Right atrium auricular region (tissue), 2 donors: ENCODE measurements around the gene MTA3. TPM values are rescaled to one million over a fixed set of nuclear protein-coding genes. Genes with fewer than 3 reads are reported as not detected.

Experiments
- DNase-seq: peaks from one replicate; pipeline ENCODE4 v3.0.0-alpha.2; 2019; ENCODE audit warnings: low spot score
- H3K27ac ChIP-seq, 2 donors: fragments of 200-600 bp; sonication (generic); 1 replicate in 1 of 2; 2 replicates in 1 of 2; pipeline ENCODE4 v1.5.1; 2016 to 2019
- H3K27me3 ChIP-seq, 2 donors: fragments of 200-600 bp; sonication (generic); one replicate each; pipeline versions ENCODE4 v1.5.1 to v1.6.0; 2017 to 2019
- H3K36me3 ChIP-seq: fragments of 200-600 bp; sonication (generic); one replicate; pipeline ENCODE4 v1.5.1; 2016
- H3K4me1 ChIP-seq, 2 donors: fragments of 200-600 bp; sonication (generic); one replicate each; pipeline versions ENCODE4 v1.5.1 to v1.6.0; 2017 to 2019
- H3K4me3 ChIP-seq, 2 donors: fragments of 200-600 bp; sonication (generic); 1 replicate in 1 of 2; 2 replicates in 1 of 2; pipeline ENCODE4 v1.5.1; 2017 to 2019; ENCODE audit warnings: mild to moderate bottlenecking in 1 of 2, moderate library complexity in 1 of 2
- H3K9me3 ChIP-seq, 2 donors: fragments of 200-600 bp; sonication (generic); one replicate each; pipeline ENCODE4 v1.5.1; 2019
- CTCF ChIP-seq, 2 donors: fragments of 200-600 bp; sonication (generic); IDR thresholded peaks; one replicate each; pipeline ENCODE4 v1.5.1; 2019; ENCODE audit warnings: antibody characterized with exemption in 2 of 2
- total RNA-seq, 2 donors: library from RNA; depleted of rRNA; stranded (reverse); fragments of >200 nt; gene quantifications; one replicate each; pipeline ENCODE4 v1.1.0, GENCODE V29; 2016

The MTA3 gene
- total RNA-seq, 2 donors from 2014 or later: 12.9 to 18.5 TPM

GRCh38 chr2:42804891-42805290 is 236.5 kb downstream of the MTA3 start:
- H3K27ac ChIP-seq: no peak overlapping the region
- peaks cover 0 to 17% of the 10 kb centered on the region in 2 donors for H3K4me1 ChIP-seq
- DNase-seq: no peak
- no peaks in the 10 kb centered on the region for H3K9me3 ChIP-seq
- H3K27me3 ChIP-seq: no peaks in the 10 kb centered on the region
- H3K4me3 ChIP-seq: no peak overlapping the region
- no peak for TF ChIP-seq CTCF (IDR thresholded peaks at IDR 0.05)
- no peaks in the 10 kb centered on the region for H3K36me3 ChIP-seq

Other genes with a start within 250 kb of the MTA3 start
- 100 to 1,000 TPM in 1 of 2 donors, 10 to 100 TPM in 1; 96.0 to 132 TPM for gene COX7A2L, start 207.4 kb upstream of the MTA3 start, total RNA-seq
- gene KCNG3, start 74.7 kb upstream of the MTA3 start, total RNA-seq: not detected
- under 1 TPM; 0.47 to 0.48 TPM for gene OXER1, start 195.5 kb downstream of the MTA3 start, total RNA-seq
- gene HAAO, start 224.0 kb downstream of the MTA3 start, total RNA-seq: 1 to 10 TPM; 1.4 to 2.6 TPM